ENCODE results near the gene GIMAP1.

- TF ChIP-seq, protein P1, sequence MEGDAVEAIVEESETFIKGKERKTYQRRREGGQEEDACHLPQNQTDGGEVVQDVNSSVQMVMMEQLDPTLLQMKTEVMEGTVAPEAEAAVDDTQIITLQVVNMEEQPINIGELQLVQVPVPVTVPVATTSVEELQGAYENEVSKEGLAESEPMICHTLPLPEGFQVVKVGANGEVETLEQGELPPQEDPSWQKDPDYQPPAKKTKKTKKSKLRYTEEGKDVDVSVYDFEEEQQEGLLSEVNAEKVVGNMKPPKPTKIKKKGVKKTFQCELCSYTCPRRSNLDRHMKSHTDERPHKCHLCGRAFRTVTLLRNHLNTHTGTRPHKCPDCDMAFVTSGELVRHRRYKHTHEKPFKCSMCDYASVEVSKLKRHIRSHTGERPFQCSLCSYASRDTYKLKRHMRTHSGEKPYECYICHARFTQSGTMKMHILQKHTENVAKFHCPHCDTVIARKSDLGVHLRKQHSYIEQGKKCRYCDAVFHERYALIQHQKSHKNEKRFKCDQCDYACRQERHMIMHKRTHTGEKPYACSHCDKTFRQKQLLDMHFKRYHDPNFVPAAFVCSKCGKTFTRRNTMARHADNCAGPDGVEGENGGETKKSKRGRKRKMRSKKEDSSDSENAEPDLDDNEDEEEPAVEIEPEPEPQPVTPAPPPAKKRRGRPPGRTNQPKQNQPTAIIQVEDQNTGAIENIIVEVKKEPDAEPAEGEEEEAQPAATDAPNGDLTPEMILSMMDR (IDR thresholded peaks at IDR 0.05): no peak
- TF ChIP-seq POLR2A (IDR thresholded peaks at IDR 0.05): no peak
Observed at GRCh38 chr7:150753239-150753638, 36.8 kb downstream of the GIMAP1 start.

Data from tibial nerve (tissue), 3 donors.